Fibroblast of mammary gland (primary cell): ENCODE results near the gene SLC6A17.

Experiments used
- DNase-seq: peaks from one replicate; pipeline ENCODE4 v3.0.0-alpha.2; 2010; ENCODE audit warnings: low read depth
- H3K4me3 ChIP-seq: 2 replicates; pipeline ENCODE4 v1.5.1; 2011; ENCODE audit warnings: low read depth, mild to moderate bottlenecking, low read length, moderate library complexity; ENCODE audit not compliant: control insufficient read depth
- TF ChIP-seq, protein P1 (sequence below): conservative IDR thresholded peaks from 2 replicates; pipeline ENCODE4 v1.5.1; 2011; ENCODE audit warnings: low read depth, low read length, inconsistent platforms; ENCODE audit not compliant: control insufficient read depth, insufficient read depth

The SLC6A17 gene

GRCh38 chr1:110134050-110134595 is 16.2 kb upstream of the SLC6A17 start:
- no peak overlapping the region for H3K4me3 ChIP-seq
- TF ChIP-seq, protein P1, sequence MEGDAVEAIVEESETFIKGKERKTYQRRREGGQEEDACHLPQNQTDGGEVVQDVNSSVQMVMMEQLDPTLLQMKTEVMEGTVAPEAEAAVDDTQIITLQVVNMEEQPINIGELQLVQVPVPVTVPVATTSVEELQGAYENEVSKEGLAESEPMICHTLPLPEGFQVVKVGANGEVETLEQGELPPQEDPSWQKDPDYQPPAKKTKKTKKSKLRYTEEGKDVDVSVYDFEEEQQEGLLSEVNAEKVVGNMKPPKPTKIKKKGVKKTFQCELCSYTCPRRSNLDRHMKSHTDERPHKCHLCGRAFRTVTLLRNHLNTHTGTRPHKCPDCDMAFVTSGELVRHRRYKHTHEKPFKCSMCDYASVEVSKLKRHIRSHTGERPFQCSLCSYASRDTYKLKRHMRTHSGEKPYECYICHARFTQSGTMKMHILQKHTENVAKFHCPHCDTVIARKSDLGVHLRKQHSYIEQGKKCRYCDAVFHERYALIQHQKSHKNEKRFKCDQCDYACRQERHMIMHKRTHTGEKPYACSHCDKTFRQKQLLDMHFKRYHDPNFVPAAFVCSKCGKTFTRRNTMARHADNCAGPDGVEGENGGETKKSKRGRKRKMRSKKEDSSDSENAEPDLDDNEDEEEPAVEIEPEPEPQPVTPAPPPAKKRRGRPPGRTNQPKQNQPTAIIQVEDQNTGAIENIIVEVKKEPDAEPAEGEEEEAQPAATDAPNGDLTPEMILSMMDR: no peak
- no peak for DNase-seq

DNA sequence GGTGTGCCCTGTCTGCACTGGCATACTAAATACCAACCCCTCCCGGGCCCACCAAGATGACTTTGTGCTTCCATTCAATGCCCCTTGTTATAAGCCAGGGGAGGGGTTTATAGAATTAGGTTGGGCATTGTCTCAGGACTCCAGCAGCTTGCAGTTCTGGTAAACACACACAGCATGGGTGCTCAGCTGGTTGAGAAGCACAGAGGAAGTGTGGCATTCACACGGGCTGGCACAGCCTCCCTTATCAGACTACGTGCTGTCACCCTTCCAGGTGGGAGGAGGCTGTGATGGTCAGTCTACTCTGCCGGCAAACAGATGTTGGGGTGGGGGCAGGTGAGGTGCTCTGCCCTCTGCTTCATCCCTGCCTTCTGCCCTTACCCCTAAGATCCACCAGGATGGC is 15.0 kb upstream of the SLC6A17 start:
- TF ChIP-seq, protein P1: no peak
- no peak for DNase-seq
- no peak overlapping the region for H3K4me3 ChIP-seq

- no peak for DNase-seq
- no peak overlapping the region for H3K4me3 ChIP-seq
- TF ChIP-seq, protein P1: no peak
These were observed 14.6 kb upstream of the SLC6A17 start for GRCh38 chr1:110135666-110136065.

GRCh38 chr1:110136911-110137310 is 13.4 kb upstream of the SLC6A17 start:
- no peak for DNase-seq
- H3K4me3 ChIP-seq: no peak overlapping the region
- TF ChIP-seq, protein P1: no peak

GRCh38 chr1:110138956-110139355 is 11.3 kb upstream of the SLC6A17 start:
- TF ChIP-seq, protein P1: no peak
- DNase-seq: no peak

DNA sequence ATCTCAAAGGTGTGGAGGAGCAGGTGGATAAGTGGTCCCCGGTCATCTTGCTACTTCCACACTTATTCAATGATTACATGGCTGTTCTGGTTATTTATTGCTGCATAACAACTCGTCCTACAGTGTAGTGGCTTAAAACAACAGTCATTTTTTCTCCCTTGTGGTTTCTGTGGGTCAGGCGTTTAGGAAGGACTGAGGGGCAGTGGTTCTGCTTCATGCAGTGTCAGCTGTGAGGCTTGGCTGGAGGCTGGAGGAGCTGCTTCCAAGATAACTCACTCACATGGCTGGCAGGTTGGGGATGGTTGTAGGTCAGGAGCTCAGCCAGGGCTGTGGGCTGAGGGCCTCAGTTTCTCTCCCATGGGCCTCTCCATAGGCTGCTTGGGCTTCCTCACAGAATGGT is 5.9 kb upstream of the SLC6A17 start:
- DNase-seq: no peak
- no peak overlapping the region for H3K4me3 ChIP-seq
- TF ChIP-seq, protein P1: no peak

More at GRCh38 chr1:110138956-110139355, 11.3 kb upstream of the SLC6A17 start:
- no peak overlapping the region for H3K4me3 ChIP-seq

DNA sequence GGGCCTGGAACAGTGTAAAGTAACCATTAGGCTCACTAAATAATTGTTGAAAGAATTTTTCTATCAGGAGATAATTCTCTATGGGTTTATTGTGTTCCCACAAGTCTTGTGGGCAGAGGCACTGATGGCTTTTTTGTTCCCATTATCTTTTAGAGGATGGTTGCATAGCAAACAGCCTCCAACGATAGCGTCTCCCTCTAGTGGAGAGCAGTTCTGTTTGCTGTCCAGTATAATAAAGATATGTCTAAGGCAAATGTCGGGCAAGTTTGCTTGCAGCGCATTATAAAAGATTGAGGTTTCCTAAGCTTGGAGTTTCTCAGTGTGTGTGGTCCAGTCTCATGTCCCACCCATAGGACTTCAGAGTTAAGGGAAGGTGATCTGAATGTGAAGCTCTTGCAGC is 1.3 kb upstream of the SLC6A17 start:
- no peak overlapping the region for H3K4me3 ChIP-seq
- TF ChIP-seq, protein P1: peak; percentile 37
- DNase-seq: peak; percentile 10
